ENCODE measurements around the gene GALK2. TPM values are rescaled to one million over a fixed set of nuclear protein-coding genes. Genes with fewer than 3 reads are reported as not detected.
"Not testable (repeated sequence)": the region's sequence is repeated elsewhere in the genome, so short reads cannot be mapped to it uniquely, and the experiment has no call there.

The GALK2 gene
- total and polyA plus RNA-seq, 5 donors, result 19.2 to 37.7 (median 27.4) TPM

DNA sequence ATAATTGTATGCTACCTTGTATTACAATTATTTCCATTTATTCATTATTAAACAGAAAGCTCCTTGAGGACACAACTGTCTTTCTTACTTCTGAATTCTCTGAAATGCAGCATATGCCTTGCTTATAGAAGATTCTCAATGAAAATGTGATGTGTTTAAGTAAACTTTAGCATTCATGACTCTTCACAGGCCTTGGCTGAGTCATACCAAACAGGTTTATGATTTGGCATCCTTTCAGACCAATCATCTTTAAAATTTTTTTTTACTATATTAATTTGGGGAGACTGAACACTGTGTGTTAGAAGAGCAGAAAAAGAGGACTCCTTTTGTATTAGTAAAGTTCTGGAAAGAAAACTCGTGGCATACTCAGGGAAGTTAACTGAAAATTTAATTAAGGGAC is 6.4 kb upstream of the GALK2 start:
- H3K27me3 ChIP-seq (ENCODE audit: control insufficient read depth, insufficient read depth), result no peaks in the 10 kb centered on the region
- ATAC-seq (no peak), DNase-seq (no peak)
- intact Hi-C loops (cut with DNase I), result no loop called here
- no peaks in the 10 kb centered on the region for H3K9me3 ChIP-seq (ENCODE audit: control insufficient read depth, low read length)
- no peak overlapping the region for H3K4me3 ChIP-seq (ENCODE audit: low read length)
- 77% methylated on average over 1 of the region's 1 CpG for WGBS
- H3K4me1 ChIP-seq (ENCODE audit: control insufficient read depth, insufficient read depth, low read length), result no peaks in the 10 kb centered on the region
- no peak overlapping the region for H3K27ac ChIP-seq (ENCODE audit: low read length)

DNA sequence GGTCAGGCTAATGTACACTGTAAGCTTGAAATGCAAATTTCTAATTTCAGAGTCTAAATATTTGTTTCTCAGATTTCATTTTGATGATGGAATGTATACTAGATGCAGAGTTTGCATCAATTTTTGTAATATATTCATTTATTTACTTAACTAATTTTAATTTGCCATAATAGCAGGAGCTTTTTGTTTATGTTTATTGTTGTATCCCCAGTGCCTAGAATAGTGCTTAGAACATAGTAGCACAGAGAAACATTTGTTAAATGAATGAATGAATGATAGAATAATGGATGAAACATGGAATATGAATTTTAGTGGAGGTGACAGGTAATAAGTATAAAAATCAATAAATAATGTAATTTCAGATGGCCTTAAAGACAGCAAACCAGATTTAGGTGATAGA is 5.2 kb upstream of the GALK2 start:
- H3K4me3 ChIP-seq (ENCODE audit: low read length), result no peak overlapping the region
- H3K27me3 ChIP-seq (ENCODE audit: control insufficient read depth, insufficient read depth), result no peaks in the 10 kb centered on the region
- no peaks in the 10 kb centered on the region for H3K9me3 ChIP-seq (ENCODE audit: control insufficient read depth, low read length)
- intact Hi-C loops (cut with DNase I), result no loop called here
- DNase-seq (no peak), ATAC-seq (no peak)
- no peak overlapping the region for H3K27ac ChIP-seq (ENCODE audit: low read length)
- no peaks in the 10 kb centered on the region for H3K4me1 ChIP-seq (ENCODE audit: control insufficient read depth, insufficient read depth, low read length)

DNA sequence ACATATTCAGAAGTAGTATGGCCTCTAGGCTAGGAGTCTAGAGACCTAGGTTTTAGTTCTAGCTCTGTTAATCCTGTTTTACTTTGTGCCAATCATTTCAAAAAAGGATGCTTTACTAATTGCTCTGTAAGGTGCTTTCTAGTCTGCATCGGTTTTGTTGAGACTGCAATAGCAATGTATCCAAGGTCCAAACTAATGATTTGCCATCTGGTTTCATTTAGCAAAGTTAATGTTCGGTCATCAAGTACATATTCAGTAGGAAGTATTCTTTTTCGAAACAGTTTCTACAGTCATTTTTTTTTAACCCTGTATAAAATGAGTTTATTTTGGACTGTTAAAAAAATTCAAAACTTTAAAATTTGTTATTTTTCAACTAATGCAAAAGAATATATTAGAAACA is 2.0 kb upstream of the GALK2 start:
- H3K4me1 ChIP-seq (ENCODE audit: control insufficient read depth, insufficient read depth, low read length), result no peaks in the 10 kb centered on the region
- H3K4me3 ChIP-seq (ENCODE audit: low read length), result no peak overlapping the region
- H3K27ac ChIP-seq (ENCODE audit: low read length), result no peak overlapping the region
- WGBS, result 72% methylated on average over 3 of the region's 3 CpGs
- ATAC-seq (no peak), DNase-seq (no peak)
- no peaks in the 10 kb centered on the region for H3K9me3 ChIP-seq (ENCODE audit: control insufficient read depth, low read length)
- intact Hi-C loops (cut with DNase I), result no loop called here
- H3K27me3 ChIP-seq (ENCODE audit: control insufficient read depth, insufficient read depth), result no peaks in the 10 kb centered on the region

- Histone ChIP-seq H3K9me3 (ENCODE audit: control insufficient read depth, low read length) (no peaks in the 10 kb centered on the region), H3K27me3 (ENCODE audit: control insufficient read depth, insufficient read depth) (no peaks in the 10 kb centered on the region), H3K4me1 (ENCODE audit: control insufficient read depth, insufficient read depth, low read length) (no peaks in the 10 kb centered on the region), H3K27ac (ENCODE audit: low read length) (no peak overlapping the region), H3K4me3 (ENCODE audit: low read length) (no peak overlapping the region)
- ATAC-seq, result no peak
- WGBS, result 98% methylated on average over 12 of the region's 12 CpGs
- intact Hi-C loops (cut with DNase I), result no loop called here
- no peak for DNase-seq
These were observed 1.7 kb downstream of the GALK2 start for GRCh38 chr15:49171790-49172189.

DNA sequence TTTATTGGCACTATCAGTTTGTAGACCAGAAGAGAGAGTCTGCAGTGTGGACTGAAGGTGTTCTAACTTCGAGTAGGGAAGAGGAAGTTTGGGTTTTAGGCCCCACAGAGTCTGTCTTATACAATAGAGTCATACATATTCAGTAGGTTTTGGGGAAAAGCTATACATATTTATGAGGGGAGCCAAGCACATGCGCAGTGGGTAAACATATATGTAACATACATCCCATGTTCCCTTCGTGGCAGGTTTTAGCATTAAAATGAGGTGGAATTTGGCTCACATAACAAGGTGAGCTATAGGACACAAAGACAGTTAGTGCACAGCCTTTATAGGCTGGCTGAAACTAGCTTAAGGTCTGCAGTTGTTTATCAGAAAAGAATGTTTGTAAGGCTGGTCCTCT is 4.9 kb downstream of the GALK2 start:
- H3K9me3 ChIP-seq (ENCODE audit: control insufficient read depth, low read length), result no peaks in the 10 kb centered on the region
- intact Hi-C loops (cut with DNase I), result no loop called here
- H3K4me3 ChIP-seq (ENCODE audit: low read length), result no peak overlapping the region
- DNase-seq, result no peak
- no peak overlapping the region for H3K27ac ChIP-seq (ENCODE audit: low read length)
- no peaks in the 10 kb centered on the region for H3K27me3 ChIP-seq (ENCODE audit: control insufficient read depth, insufficient read depth)
- 94% methylated on average over 3 of the region's 3 CpGs for WGBS
- ATAC-seq, result no peak
- peaks cover 2% of the 10 kb centered on the region for H3K4me1 ChIP-seq (ENCODE audit: control insufficient read depth, insufficient read depth, low read length)

DNA sequence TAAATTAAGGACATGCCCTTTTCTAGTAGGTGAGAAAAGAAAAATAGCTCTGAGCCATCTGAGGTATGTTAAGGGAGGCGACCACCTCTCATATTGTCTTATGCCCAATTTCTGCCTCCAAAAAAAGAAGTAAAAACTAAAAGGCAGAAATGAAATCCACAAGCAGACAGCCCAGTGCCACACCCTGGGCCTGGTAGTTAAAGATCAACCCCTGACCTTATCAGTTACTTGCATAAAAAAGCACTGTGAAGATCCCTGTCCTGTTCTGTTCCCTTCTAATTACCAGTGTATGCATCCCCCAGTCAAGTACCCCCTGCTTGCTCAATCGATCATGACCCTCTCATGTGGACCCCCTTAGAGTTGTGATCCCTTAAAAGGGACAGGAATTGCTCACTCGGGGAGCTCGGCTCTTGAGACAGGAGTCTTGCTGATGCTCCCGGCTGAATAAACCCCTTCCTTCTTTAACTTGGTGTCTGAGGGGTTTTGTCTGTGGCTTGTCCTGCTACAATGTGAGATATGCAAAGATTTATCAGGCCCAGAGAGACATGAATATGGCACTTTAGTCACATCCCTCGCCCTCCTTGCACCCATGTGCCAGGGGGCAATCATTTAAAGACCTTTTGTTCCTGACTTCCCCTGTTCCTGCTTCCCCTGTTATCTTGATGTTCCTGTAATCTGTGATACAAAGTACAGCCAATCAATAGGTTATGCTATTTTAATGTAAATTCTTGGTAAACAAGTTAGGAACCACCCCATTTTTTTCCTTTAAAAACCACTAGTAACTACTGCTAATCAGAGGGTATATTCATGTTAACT is 5.7 kb downstream of the GALK2 start:
- H3K4me1 ChIP-seq (ENCODE audit: control insufficient read depth, insufficient read depth, low read length); H3K27me3 ChIP-seq (ENCODE audit: control insufficient read depth, insufficient read depth); H3K27ac ChIP-seq (ENCODE audit: low read length); intact Hi-C loops (cut with DNase I); H3K9me3 ChIP-seq (ENCODE audit: control insufficient read depth, low read length); H3K4me3 ChIP-seq (ENCODE audit: low read length); DNase-seq; ATAC-seq: not testable (repeated sequence)
- 93% methylated on average over 6 of the region's 6 CpGs for WGBS

- 91% methylated on average over 7 of the region's 7 CpGs for WGBS
- H3K4me1 ChIP-seq (ENCODE audit: control insufficient read depth, insufficient read depth, low read length), result peaks cover 2% of the 10 kb centered on the region
- DNase-seq (no peak), ATAC-seq (no peak)
- H3K4me3 ChIP-seq (ENCODE audit: low read length), result no peak overlapping the region
- H3K27ac ChIP-seq (ENCODE audit: low read length), result no peak overlapping the region
- intact Hi-C loops (cut with DNase I), result no loop called here
- no peaks in the 10 kb centered on the region for H3K27me3 ChIP-seq (ENCODE audit: control insufficient read depth, insufficient read depth)
- no peaks in the 10 kb centered on the region for H3K9me3 ChIP-seq (ENCODE audit: control insufficient read depth, low read length)
These were observed 8.4 kb downstream of the GALK2 start for GRCh38 chr15:49178497-49178896.

- Histone ChIP-seq H3K27ac (ENCODE audit: low read length) (no peak overlapping the region), H3K27me3 (ENCODE audit: control insufficient read depth, insufficient read depth) (no peaks in the 10 kb centered on the region), H3K4me3 (ENCODE audit: low read length) (no peak overlapping the region), H3K4me1 (ENCODE audit: control insufficient read depth, insufficient read depth, low read length) (peaks cover 2% of the 10 kb centered on the region), H3K9me3 (ENCODE audit: control insufficient read depth, low read length) (no peaks in the 10 kb centered on the region)
- WGBS, result 90% methylated on average over 1 of the region's 1 CpG
- ATAC-seq (no peak), DNase-seq (no peak)
- intact Hi-C loops (cut with DNase I), result no loop called here
These were observed 9.6 kb downstream of the GALK2 start for GRCh38 chr15:49179433-49180190.

GRCh38 chr15:49182128-49182527 is 12.1 kb downstream of the GALK2 start:
- Histone ChIP-seq H3K4me3 (ENCODE audit: low read length) (no peak overlapping the region), H3K27ac (ENCODE audit: low read length) (no peak overlapping the region), H3K27me3 (ENCODE audit: control insufficient read depth, insufficient read depth) (no peaks in the 10 kb centered on the region), H3K9me3 (ENCODE audit: control insufficient read depth, low read length) (no peaks in the 10 kb centered on the region), H3K4me1 (ENCODE audit: control insufficient read depth, insufficient read depth, low read length) (peaks cover 2% of the 10 kb centered on the region)
- DNase-seq (no peak), ATAC-seq (no peak)
- 96% methylated on average over 4 of the region's 4 CpGs for WGBS
- intact Hi-C loops (cut with DNase I), result no loop called here

DNA sequence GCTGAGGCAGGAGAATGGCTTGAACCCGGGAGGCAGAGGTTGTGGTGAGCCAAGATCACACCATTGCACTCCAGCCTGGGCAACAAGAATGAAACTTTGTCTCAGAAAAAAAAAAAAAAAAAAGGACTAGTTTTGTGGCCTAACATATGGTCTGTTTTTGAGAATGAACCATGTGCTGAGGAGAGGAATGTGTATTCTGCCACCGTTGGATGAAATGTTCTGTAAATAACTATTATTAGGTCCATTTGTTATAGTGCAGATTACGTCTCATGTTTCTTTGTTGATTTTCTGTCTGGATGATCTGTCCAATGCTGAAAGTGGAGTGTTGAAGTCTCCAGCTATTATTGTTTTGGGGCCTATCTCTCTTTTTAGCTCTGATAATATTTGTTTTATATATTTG is 13.7 kb downstream of the GALK2 start:
- H3K4me3 ChIP-seq (ENCODE audit: low read length); H3K4me1 ChIP-seq (ENCODE audit: control insufficient read depth, insufficient read depth, low read length); H3K27me3 ChIP-seq (ENCODE audit: control insufficient read depth, insufficient read depth); ATAC-seq; H3K27ac ChIP-seq (ENCODE audit: low read length); DNase-seq; intact Hi-C loops (cut with DNase I); H3K9me3 ChIP-seq (ENCODE audit: control insufficient read depth, low read length): not testable (repeated sequence)
- WGBS, result 75% methylated on average over 3 of the region's 3 CpGs

GRCh38 chr15:49185473-49185872 is 15.4 kb downstream of the GALK2 start:
- Histone ChIP-seq H3K4me1 (ENCODE audit: control insufficient read depth, insufficient read depth, low read length) (peaks cover 6% of the 10 kb centered on the region), H3K4me3 (ENCODE audit: low read length) (no peak overlapping the region), H3K27me3 (ENCODE audit: control insufficient read depth, insufficient read depth) (no peaks in the 10 kb centered on the region), H3K9me3 (ENCODE audit: control insufficient read depth, low read length) (no peaks in the 10 kb centered on the region), H3K27ac (ENCODE audit: low read length) (no peak overlapping the region)
- 92% methylated on average over 1 of the region's 1 CpG for WGBS
- intact Hi-C loops (cut with DNase I), result no loop called here
- DNase-seq (no peak), ATAC-seq (no peak)

All from right cardiac atrium (tissue), 5 donors.